Liver (tissue), 3 donors: ENCODE data around the gene PARVG.

Experiments
- EGR1 ChIP-seq, 2 donors: IDR thresholded peaks; 2 replicates each; pipeline ENCODE4 v1.6.1; 2016 to 2018; ENCODE audit warnings: antibody characterized with exemption in 2 of 2, low read depth in 2 of 2
- FOXA2 ChIP-seq: IDR thresholded peaks from 2 replicates; pipeline ENCODE4 v1.6.1; 2016; ENCODE audit warnings: antibody characterized with exemption
- GABPA ChIP-seq, 2 donors: IDR thresholded peaks in 1 of 2; conservative IDR thresholded peaks in 1 of 2; 2 replicates each; pipeline ENCODE4 v1.6.1; 2016; ENCODE audit warnings: antibody characterized with exemption in 2 of 2, mild to moderate bottlenecking in 1 of 2, moderate library complexity in 1 of 2
- HNF4A ChIP-seq, 2 donors: conservative IDR thresholded peaks; 2 replicates each; pipeline ENCODE4 v1.6.1; 2016; ENCODE audit warnings: antibody characterized with exemption in 2 of 2, mild to moderate bottlenecking in 2 of 2
- JUND ChIP-seq, 2 donors: IDR thresholded peaks; 2 replicates each; pipeline ENCODE4 v1.6.1; 2016; ENCODE audit warnings: antibody characterized with exemption in 2 of 2
- RAD21 ChIP-seq, 2 donors: IDR thresholded peaks; 2 replicates each; pipeline ENCODE4 v1.6.1; 2016; ENCODE audit warnings: antibody characterized with exemption in 2 of 2, mild to moderate bottlenecking in 2 of 2
- RXRA ChIP-seq, 2 donors: IDR thresholded peaks; 2 replicates each; pipeline ENCODE4 v1.6.1; 2017 to 2018; ENCODE audit warnings: antibody characterized with exemption in 2 of 2, mild to moderate bottlenecking in 1 of 2
- SP1 ChIP-seq: IDR thresholded peaks from 2 replicates; pipeline ENCODE4 v1.6.1; 2018; ENCODE audit warnings: antibody characterized with exemption, mild to moderate bottlenecking
- TAF1 ChIP-seq: conservative IDR thresholded peaks from 2 replicates; pipeline ENCODE4 v1.6.1; 2016; ENCODE audit warnings: antibody characterized with exemption, mild to moderate bottlenecking
- YY1 ChIP-seq: IDR thresholded peaks from 2 replicates; pipeline ENCODE4 v1.6.1; 2016; ENCODE audit warnings: antibody characterized with exemption, mild to moderate bottlenecking
- TF ChIP-seq, protein P1 (sequence below): fragments of 150-350 bp; IDR thresholded peaks from 2 replicates; pipeline ENCODE4 v1.5.1; 2017; ENCODE audit warnings: improper control_type of control experiment, low read depth, low read length; ENCODE audit not compliant: missing input control
- TF ChIP-seq, protein P2 (sequence below): IDR thresholded peaks from 2 replicates; pipeline ENCODE4 v1.6.1; 2016; ENCODE audit warnings: antibody characterized with exemption, mild to moderate bottlenecking
- TF ChIP-seq, protein P3 (sequence below): IDR thresholded peaks from 2 replicates; pipeline ENCODE4 v1.6.1; 2016; ENCODE audit warnings: antibody characterized with exemption
- TF ChIP-seq, protein P4 (sequence below): IDR thresholded peaks from 2 replicates; pipeline ENCODE4 v1.6.1; 2016; ENCODE audit warnings: antibody characterized with exemption
- donor health status: healthy.
- donor health status: healthy.

GRCh38 chr22:44210722-44211121 lies 30.0 kb downstream of the PARVG start:
- TF ChIP-seq, protein P1, sequence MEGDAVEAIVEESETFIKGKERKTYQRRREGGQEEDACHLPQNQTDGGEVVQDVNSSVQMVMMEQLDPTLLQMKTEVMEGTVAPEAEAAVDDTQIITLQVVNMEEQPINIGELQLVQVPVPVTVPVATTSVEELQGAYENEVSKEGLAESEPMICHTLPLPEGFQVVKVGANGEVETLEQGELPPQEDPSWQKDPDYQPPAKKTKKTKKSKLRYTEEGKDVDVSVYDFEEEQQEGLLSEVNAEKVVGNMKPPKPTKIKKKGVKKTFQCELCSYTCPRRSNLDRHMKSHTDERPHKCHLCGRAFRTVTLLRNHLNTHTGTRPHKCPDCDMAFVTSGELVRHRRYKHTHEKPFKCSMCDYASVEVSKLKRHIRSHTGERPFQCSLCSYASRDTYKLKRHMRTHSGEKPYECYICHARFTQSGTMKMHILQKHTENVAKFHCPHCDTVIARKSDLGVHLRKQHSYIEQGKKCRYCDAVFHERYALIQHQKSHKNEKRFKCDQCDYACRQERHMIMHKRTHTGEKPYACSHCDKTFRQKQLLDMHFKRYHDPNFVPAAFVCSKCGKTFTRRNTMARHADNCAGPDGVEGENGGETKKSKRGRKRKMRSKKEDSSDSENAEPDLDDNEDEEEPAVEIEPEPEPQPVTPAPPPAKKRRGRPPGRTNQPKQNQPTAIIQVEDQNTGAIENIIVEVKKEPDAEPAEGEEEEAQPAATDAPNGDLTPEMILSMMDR, result no peak
- TF ChIP-seq RAD21 (IDR thresholded peaks at IDR 0.05) (no peak), YY1 (no peak), SP1 (no peak), TAF1 (no peak), EGR1 (IDR thresholded peaks at IDR 0.05; ENCODE audit: low read depth in 2 of 2) (no peak), JUND (IDR thresholded peaks at IDR 0.05) (no peak), GABPA (IDR thresholded peaks at IDR 0.05 in 1 of 2, conservative IDR thresholded peaks at IDR 0.05 in 1 of 2) (no peak), FOXA2 (no peak), RXRA (IDR thresholded peaks at IDR 0.05) (no peak), HNF4A (conservative IDR thresholded peaks at IDR 0.05) (no peak)
- TF ChIP-seq, protein P2, sequence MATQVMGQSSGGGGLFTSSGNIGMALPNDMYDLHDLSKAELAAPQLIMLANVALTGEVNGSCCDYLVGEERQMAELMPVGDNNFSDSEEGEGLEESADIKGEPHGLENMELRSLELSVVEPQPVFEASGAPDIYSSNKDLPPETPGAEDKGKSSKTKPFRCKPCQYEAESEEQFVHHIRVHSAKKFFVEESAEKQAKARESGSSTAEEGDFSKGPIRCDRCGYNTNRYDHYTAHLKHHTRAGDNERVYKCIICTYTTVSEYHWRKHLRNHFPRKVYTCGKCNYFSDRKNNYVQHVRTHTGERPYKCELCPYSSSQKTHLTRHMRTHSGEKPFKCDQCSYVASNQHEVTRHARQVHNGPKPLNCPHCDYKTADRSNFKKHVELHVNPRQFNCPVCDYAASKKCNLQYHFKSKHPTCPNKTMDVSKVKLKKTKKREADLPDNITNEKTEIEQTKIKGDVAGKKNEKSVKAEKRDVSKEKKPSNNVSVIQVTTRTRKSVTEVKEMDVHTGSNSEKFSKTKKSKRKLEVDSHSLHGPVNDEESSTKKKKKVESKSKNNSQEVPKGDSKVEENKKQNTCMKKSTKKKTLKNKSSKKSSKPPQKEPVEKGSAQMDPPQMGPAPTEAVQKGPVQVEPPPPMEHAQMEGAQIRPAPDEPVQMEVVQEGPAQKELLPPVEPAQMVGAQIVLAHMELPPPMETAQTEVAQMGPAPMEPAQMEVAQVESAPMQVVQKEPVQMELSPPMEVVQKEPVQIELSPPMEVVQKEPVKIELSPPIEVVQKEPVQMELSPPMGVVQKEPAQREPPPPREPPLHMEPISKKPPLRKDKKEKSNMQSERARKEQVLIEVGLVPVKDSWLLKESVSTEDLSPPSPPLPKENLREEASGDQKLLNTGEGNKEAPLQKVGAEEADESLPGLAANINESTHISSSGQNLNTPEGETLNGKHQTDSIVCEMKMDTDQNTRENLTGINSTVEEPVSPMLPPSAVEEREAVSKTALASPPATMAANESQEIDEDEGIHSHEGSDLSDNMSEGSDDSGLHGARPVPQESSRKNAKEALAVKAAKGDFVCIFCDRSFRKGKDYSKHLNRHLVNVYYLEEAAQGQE, result no peak
- TF ChIP-seq, protein P3, sequence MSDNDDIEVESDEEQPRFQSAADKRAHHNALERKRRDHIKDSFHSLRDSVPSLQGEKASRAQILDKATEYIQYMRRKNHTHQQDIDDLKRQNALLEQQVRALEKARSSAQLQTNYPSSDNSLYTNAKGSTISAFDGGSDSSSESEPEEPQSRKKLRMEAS, result no peak
- TF ChIP-seq, protein P4, sequence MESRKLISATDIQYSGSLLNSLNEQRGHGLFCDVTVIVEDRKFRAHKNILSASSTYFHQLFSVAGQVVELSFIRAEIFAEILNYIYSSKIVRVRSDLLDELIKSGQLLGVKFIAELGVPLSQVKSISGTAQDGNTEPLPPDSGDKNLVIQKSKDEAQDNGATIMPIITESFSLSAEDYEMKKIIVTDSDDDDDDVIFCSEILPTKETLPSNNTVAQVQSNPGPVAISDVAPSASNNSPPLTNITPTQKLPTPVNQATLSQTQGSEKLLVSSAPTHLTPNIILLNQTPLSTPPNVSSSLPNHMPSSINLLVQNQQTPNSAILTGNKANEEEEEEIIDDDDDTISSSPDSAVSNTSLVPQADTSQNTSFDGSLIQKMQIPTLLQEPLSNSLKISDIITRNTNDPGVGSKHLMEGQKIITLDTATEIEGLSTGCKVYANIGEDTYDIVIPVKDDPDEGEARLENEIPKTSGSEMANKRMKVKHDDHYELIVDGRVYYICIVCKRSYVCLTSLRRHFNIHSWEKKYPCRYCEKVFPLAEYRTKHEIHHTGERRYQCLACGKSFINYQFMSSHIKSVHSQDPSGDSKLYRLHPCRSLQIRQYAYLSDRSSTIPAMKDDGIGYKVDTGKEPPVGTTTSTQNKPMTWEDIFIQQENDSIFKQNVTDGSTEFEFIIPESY, result no peak
